ENCODE results near the gene ST7L.

Gene ST7L

DNA sequence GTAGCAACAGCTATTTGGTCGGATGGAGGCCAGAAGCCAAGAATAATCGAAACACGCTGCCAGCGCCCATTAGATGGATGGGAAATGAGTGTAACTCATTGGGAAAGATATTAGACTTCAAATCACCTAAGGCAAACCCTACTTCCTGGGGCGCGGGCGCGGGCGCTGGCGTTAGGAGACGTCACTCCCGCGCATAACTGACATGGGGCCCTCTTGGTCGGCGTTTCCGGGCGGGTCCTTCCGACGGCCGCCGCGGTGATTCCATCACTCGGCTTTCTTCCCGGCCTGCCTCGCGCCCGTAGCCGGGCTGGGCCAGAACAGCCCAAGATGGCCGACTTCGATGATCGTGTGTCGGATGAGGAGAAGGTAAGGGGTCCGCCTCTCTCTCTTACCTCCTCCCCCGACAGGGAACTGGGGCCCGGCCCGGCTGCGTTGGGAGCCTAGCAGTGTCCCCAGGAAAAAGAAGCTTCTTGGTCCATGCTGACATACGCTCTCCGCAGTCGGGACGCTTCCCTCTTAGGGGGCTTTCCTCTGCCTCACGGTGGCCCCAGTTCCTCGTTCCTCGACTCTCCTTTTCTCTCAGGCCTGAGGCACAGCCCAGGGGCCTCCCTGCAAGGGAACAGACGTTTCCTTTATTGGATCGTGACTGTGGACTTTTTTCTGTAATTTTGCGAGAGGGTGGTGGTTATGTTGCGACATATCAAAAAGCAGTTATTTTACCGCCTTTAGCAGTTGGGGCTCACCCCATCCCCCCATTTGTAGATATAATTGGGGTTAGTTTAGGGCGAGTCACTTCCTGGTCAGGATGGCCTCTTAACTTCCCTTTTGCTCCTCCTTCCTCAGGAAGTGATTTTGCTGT is 806 bp upstream of the ST7L start, which contains the start of gene CAPZA1:
TSS of gene CAPZA1 (plus strand) at position 315 of the 859 bp plus-strand sequence. CDS start at position 328, 13 bp downstream.
- H3K4me3 ChIP-seq (replicated peaks in 1 of 2; ENCODE audit: low read depth in 2 of 2, low read length in 2 of 2): peak within 1 kb of the TSS; percentile 91 to 100
- DNase-seq (ENCODE audit: low read depth in 2 of 2): peak; percentile 93 to 96
- TF ChIP-seq, protein P1, sequence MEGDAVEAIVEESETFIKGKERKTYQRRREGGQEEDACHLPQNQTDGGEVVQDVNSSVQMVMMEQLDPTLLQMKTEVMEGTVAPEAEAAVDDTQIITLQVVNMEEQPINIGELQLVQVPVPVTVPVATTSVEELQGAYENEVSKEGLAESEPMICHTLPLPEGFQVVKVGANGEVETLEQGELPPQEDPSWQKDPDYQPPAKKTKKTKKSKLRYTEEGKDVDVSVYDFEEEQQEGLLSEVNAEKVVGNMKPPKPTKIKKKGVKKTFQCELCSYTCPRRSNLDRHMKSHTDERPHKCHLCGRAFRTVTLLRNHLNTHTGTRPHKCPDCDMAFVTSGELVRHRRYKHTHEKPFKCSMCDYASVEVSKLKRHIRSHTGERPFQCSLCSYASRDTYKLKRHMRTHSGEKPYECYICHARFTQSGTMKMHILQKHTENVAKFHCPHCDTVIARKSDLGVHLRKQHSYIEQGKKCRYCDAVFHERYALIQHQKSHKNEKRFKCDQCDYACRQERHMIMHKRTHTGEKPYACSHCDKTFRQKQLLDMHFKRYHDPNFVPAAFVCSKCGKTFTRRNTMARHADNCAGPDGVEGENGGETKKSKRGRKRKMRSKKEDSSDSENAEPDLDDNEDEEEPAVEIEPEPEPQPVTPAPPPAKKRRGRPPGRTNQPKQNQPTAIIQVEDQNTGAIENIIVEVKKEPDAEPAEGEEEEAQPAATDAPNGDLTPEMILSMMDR (IDR thresholded peaks at IDR 0.05; ENCODE audit: low read depth, low read length): no peak

GRCh38 chr1:112618114-112618720 is 724 bp downstream of the ST7L start:
- H3K4me3 ChIP-seq (replicated peaks in 1 of 2; ENCODE audit: low read depth in 2 of 2, low read length in 2 of 2): peak overlapping the region; percentile 91 to 100
- DNase-seq (ENCODE audit: low read depth in 2 of 2): peak; percentile 50 to 58
- TF ChIP-seq, protein P1 (IDR thresholded peaks at IDR 0.05; ENCODE audit: low read depth, low read length): no peak

- H3K4me3 ChIP-seq (replicated peaks in 1 of 2; ENCODE audit: low read depth in 2 of 2, low read length in 2 of 2): no peak overlapping the region
- TF ChIP-seq, protein P1 (IDR thresholded peaks at IDR 0.05; ENCODE audit: low read depth, low read length): peak; percentile 71
- peak; percentile 70 to 76 for DNase-seq (ENCODE audit: low read depth in 2 of 2)
These were observed 4.4 kb downstream of the ST7L start for GRCh38 chr1:112614460-112615065.

GRCh38 chr1:112605633-112606327 is 13.2 kb downstream of the ST7L start:
- TF ChIP-seq, protein P1 (IDR thresholded peaks at IDR 0.05; ENCODE audit: low read depth, low read length): no peak
- H3K4me3 ChIP-seq (replicated peaks in 1 of 2; ENCODE audit: low read depth in 2 of 2, low read length in 2 of 2): no peak overlapping the region
- DNase-seq (ENCODE audit: low read depth in 2 of 2): peak; percentile 16 to 52

- no peak overlapping the region for H3K4me3 ChIP-seq (replicated peaks in 1 of 2; ENCODE audit: low read depth in 2 of 2, low read length in 2 of 2)
- TF ChIP-seq, protein P1 (IDR thresholded peaks at IDR 0.05; ENCODE audit: low read depth, low read length): no peak
- DNase-seq (ENCODE audit: low read depth in 2 of 2): no peak
These were observed 15.4 kb downstream of the ST7L start for GRCh38 chr1:112603541-112603940.

DNA sequence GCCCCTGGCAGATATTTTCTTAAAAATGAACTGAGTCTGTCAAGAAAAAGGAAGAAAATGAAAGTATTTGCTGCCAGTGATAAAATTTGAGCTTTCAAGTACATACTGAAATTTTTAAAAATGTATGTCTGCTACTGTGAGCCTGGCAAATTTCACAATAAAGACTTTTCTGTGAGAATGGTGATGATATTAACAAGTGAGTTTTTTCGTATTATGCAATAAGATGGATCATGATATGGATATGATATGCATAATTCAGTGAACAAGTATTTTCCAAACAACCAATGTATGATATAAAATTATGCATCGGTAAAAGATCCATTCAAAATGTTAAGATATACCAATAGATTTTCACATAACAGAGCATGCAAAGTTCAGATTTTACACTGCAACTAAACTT is 15.9 kb downstream of the ST7L start:
- H3K4me3 ChIP-seq (replicated peaks in 1 of 2; ENCODE audit: low read depth in 2 of 2, low read length in 2 of 2): no peak overlapping the region
- no peak for DNase-seq (ENCODE audit: low read depth in 2 of 2)
- TF ChIP-seq, protein P1 (IDR thresholded peaks at IDR 0.05; ENCODE audit: low read depth, low read length): no peak
